Lung (tissue), 16 donors: ENCODE measurements around the gene PFKL. TPM values are rescaled to one million over a fixed set of nuclear protein-coding genes. Genes with fewer than 3 reads are reported as not detected.

Source experiments
- ATAC-seq: fragments of 200-7000 bp; cut with Tn5 transposase; one replicate; pipeline ENCODE4 v1.9.1; 2020; ENCODE audit warnings: moderate number of reproducible peaks; ENCODE audit not compliant: insufficient read depth, low FRiP score
- DNase-seq, 3 donors: peaks; one replicate each; pipeline ENCODE4 v3.0.0-alpha.2; 2013 to 2017
- H3K27ac ChIP-seq, 2 donors: one replicate each; pipeline ENCODE4 v1.5.1; 2013; ENCODE audit warnings: mild to moderate bottlenecking in 2 of 2, moderate library complexity in 2 of 2, control low read depth in 1 of 2, inconsistent platforms in 1 of 2, low read depth in 1 of 2, low read length in 1 of 2
- H3K27me3 ChIP-seq, 3 donors: one replicate each; pipeline ENCODE4 v1.5.1; 2013; ENCODE audit warnings: low read length in 2 of 3; ENCODE audit not compliant: control insufficient read depth in 3 of 3, insufficient read depth in 3 of 3
- H3K36me3 ChIP-seq, 4 donors: one replicate each; pipeline ENCODE4 v1.5.1; 2013; ENCODE audit warnings: low read length in 4 of 4, mild to moderate bottlenecking in 1 of 4, moderate library complexity in 1 of 4; ENCODE audit not compliant: control insufficient read depth in 4 of 4, insufficient read depth in 4 of 4
- H3K4me1 ChIP-seq, 5 donors: one replicate each; pipeline ENCODE4 v1.5.1; 2013; ENCODE audit warnings: low read length in 5 of 5, mild to moderate bottlenecking in 2 of 5, moderate library complexity in 1 of 5; ENCODE audit not compliant: control insufficient read depth in 5 of 5, insufficient read depth in 5 of 5
- H3K4me3 ChIP-seq: one replicate; pipeline ENCODE4 v1.5.1; 2013; ENCODE audit warnings: mild to moderate bottlenecking, control low read depth, moderate library complexity
- H3K9ac ChIP-seq, 2 donors: one replicate each; pipeline ENCODE4 v1.5.1; 2013; ENCODE audit warnings: low read length in 2 of 2, control low read depth in 1 of 2; ENCODE audit not compliant: insufficient read depth in 1 of 2
- H3K9me3 ChIP-seq, 4 donors: one replicate each; pipeline ENCODE4 v1.5.1; 2013; ENCODE audit warnings: low read length in 3 of 4, mild to moderate bottlenecking in 1 of 4, moderate library complexity in 1 of 4; ENCODE audit not compliant: control insufficient read depth in 4 of 4, insufficient read depth in 3 of 4
- WGBS, 2 donors: extraction: QIAGEN DNeasy Blood & Tissue Kit; methylation state at CpG; one replicate each; pipeline ENCODE4 v1.1.7; 2013; 5-methylcytosine and 5-hydroxymethylcytosine counted together
- long read RNA-seq, 5 donors: transcript quantifications; one replicate each; lab custom pipeline, GENCODE V29; 2026
- polyA plus RNA-seq, 2 donors: library from polyadenylated mRNA; stranded (reverse); fragments of 200-250 nt; gene quantifications; one replicate each; pipeline ENCODE4 v1.2.1, GENCODE V29; 2013
- total RNA-seq, 2 donors: library from RNA; depleted of rRNA in 1 of 2; stranded (reverse); fragments of >200 nt in 1 of 2; gene quantifications; one replicate each; pipeline ENCODE4 v1.2.1, GENCODE V29; 2014 to 2021
- TF ChIP-seq, protein P1 (sequence below): IDR thresholded peaks from 2 replicates; pipeline ENCODE4 v1.5.1; 2012; ENCODE audit warnings: mild to moderate bottlenecking; ENCODE audit errors: control extremely low read depth, extremely low read depth
- donor health status: control.
- donor health status: control.
- donor health status: Bipolar disorder and iron deficiency.
- donor health status: healthy.
- donor health status: DM: yes; HTN: yes; CAD: no.

PFKL gene
- total RNA-seq (100 to 1,000 TPM in 1 of 2 donors, 10 to 100 TPM in 1; 99.0 to 129 TPM), polyA plus RNA-seq (100 to 1,000 TPM in 1 of 2 donors, 10 to 100 TPM in 1; 63.4 to 106 TPM)
- long read RNA-seq, donor 1, transcript PFKL-201 (22 exons, 2,912 nt) = major isoform, 20 of 29 reads
- long read RNA-seq, donor 1, partial matches to known transcripts = 9 of 29 reads
- long read RNA-seq, donor 1, other reads (novel, unspliced or antisense) = 0 of 29 reads
- long read RNA-seq, donor 2, transcript PFKL-201 (22 exons, 2,912 nt) = major isoform, 5 of 13 reads
- long read RNA-seq, donor 2, partial matches to known transcripts = 8 of 13 reads
- long read RNA-seq, donor 2, other reads (novel, unspliced or antisense) = 0 of 13 reads
- long read RNA-seq, donor 3, transcript PFKL-201 (22 exons, 2,912 nt) = major isoform, 10 of 32 reads
- long read RNA-seq, donor 3, partial matches to known transcripts = 20 of 32 reads
- long read RNA-seq, donor 3, other reads (novel, unspliced or antisense) = 0 of 32 reads
- long read RNA-seq, donor 4, partial matches to known transcripts = 22 of 26 reads
- long read RNA-seq, donor 4, other reads (novel, unspliced or antisense) = 0 of 26 reads
- long read RNA-seq, donor 5, transcript PFKL-201 (22 exons, 2,912 nt) = major isoform, 23 of 29 reads
- long read RNA-seq, donor 5, partial matches to known transcripts = 5 of 29 reads
- long read RNA-seq, donor 5, other reads (novel, unspliced or antisense) = 0 of 29 reads

DNA sequence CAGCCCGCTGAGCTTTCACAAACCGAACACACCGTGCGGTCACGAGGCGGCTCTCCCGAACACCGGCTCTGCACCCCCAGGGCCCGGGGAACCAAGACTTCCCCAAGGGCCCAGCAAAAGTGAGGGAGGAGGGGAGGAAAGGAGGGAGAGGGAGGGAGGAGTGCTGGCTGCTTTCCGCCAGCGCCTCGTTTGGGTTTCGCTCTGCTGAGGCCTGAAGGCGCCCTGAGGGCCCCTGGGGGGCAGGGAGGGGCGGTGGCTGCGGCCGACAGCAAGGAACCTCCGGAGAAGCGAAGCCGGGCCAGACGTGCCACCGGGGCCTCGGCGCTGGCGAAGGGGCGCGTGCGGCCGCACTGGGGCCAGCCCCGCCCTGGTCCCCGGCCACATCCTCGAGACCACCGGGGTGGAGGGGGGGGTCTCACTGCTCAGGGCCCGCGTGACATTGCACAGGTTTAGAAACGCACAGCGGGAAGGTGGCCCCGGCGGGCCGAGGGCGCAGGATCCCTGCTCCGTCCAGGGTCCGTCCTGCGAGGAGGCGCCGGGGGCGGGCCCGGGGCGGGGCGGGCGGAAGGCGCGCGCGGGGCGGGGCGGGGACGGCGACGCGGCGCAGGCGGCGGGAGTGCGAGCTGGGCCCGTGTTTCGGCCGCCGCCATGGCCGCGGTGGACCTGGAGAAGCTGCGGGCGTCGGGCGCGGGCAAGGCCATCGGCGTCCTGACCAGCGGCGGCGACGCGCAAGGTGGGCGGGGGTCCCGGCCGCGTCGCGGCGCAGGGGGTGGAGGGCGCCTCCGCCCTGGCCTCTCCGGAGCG, at the start of gene PFKL:
PFKL (plus strand) TSS at position 596 of the 804 bp plus-strand sequence; CDS start at position 649, 53 bp downstream.
- peak within 1 kb of the TSS; percentile 71 for H3K4me3 ChIP-seq
- H3K27ac ChIP-seq = peak within 1 kb of the TSS; percentile 80 to 90
- WGBS, 2 donors = 1% methylated on average over 45 to 94 of the region's 94 CpGs
- TF ChIP-seq, protein P1, sequence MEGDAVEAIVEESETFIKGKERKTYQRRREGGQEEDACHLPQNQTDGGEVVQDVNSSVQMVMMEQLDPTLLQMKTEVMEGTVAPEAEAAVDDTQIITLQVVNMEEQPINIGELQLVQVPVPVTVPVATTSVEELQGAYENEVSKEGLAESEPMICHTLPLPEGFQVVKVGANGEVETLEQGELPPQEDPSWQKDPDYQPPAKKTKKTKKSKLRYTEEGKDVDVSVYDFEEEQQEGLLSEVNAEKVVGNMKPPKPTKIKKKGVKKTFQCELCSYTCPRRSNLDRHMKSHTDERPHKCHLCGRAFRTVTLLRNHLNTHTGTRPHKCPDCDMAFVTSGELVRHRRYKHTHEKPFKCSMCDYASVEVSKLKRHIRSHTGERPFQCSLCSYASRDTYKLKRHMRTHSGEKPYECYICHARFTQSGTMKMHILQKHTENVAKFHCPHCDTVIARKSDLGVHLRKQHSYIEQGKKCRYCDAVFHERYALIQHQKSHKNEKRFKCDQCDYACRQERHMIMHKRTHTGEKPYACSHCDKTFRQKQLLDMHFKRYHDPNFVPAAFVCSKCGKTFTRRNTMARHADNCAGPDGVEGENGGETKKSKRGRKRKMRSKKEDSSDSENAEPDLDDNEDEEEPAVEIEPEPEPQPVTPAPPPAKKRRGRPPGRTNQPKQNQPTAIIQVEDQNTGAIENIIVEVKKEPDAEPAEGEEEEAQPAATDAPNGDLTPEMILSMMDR = no peak
- H3K27me3 ChIP-seq = no peaks in the 10 kb centered on the region
- H3K4me1 ChIP-seq = peaks cover 0 to 47% (median 28%) of the 10 kb centered on the region in 5 donors
- ATAC-seq (peak; percentile 55), DNase-seq (peak; percentile 64 to 81 (median 73))
- H3K9me3 ChIP-seq = no peaks in the 10 kb centered on the region
- no peaks in the 10 kb centered on the region for H3K36me3 ChIP-seq
- H3K9ac ChIP-seq = peak within 1 kb of the TSS; percentile 17 to 63

DNA sequence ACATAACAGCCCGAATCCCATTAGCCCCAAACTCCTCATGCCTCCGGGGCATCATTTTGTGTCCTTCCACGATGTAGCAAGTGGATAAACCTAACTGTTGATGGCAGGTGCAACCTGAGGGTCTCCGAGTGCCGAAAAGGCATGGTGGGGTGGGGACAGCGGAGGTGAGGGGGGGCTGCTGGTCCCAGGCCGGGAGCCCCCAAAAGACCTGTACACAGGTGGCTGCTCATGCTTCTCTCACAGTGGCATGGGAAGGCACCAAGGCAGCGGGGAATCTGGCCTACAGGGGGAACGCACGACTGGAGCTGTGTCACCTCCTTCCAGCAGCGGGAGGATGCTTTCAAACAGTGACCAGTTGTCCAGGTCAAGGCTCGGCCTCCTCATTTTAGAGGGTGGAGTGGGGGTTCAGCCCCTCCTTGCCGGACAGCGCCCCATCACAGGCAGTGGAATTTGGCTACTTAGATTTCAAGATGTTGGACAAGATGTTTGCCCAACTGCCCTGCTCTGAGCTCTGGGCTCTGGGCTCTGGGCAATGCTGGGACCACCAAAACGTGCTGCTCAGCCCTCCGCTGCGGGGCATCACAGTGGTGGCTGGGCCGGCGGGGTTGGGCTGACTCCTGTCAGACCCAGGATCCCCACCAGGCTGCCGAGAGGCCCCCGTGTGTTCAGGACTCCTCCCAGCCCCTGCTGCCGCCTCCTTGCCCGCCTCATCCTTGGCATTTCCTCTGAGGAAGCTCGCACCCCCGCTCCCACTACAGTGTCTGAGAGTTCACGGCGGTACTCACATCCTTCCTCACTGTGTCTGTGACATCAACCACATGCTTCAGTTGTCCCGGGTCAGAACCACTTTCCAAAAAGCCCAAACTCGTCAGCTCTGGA, 45.8 kb upstream of the PFKL start:
- no peaks in the 10 kb centered on the region for H3K27me3 ChIP-seq
- peaks cover 0 to 4% (median 0%) of the 10 kb centered on the region in 4 donors for H3K9me3 ChIP-seq
- TF ChIP-seq, protein P1 = no peak
- no peak overlapping the region for H3K4me3 ChIP-seq
- H3K4me1 ChIP-seq = peaks cover 0 to 5% (median 0%) of the 10 kb centered on the region in 5 donors
- H3K27ac ChIP-seq = no peak overlapping the region
- H3K36me3 ChIP-seq = no peaks in the 10 kb centered on the region
- H3K9ac ChIP-seq = no peak overlapping the region
- ATAC-seq = no peak
- WGBS, 2 donors = 57 to 60% methylated on average over 29 of the region's 29 CpGs
- peak in 2 of 3 donors; percentile 16 to 44 for DNase-seq

GRCh38 chr21:44255511-44255981, 44.3 kb upstream of the PFKL start:
- DNase-seq (peak in 1 of 3 donors; percentile 16), ATAC-seq (no peak)
- no peak overlapping the region for H3K27ac ChIP-seq
- no peak overlapping the region for H3K9ac ChIP-seq
- peaks cover 0 to 7% (median 0%) of the 10 kb centered on the region in 4 donors for H3K9me3 ChIP-seq
- no peaks in the 10 kb centered on the region for H3K36me3 ChIP-seq
- no peaks in the 10 kb centered on the region for H3K27me3 ChIP-seq
- no peak overlapping the region for H3K4me3 ChIP-seq
- WGBS, 2 donors = 89 to 94% methylated on average over 11 of the region's 11 CpGs
- TF ChIP-seq, protein P1 = no peak
- peaks cover 0 to 5% (median 0%) of the 10 kb centered on the region in 5 donors for H3K4me1 ChIP-seq
